ENCODE measurements around the gene TADA2B. TPM values are rescaled to one million over a fixed set of nuclear protein-coding genes. Genes with fewer than 3 reads are reported as not detected.

The TADA2B gene
- polyA plus RNA-seq, 3 donors = 20.7 to 21.6 (median 21.1) TPM

DNA sequence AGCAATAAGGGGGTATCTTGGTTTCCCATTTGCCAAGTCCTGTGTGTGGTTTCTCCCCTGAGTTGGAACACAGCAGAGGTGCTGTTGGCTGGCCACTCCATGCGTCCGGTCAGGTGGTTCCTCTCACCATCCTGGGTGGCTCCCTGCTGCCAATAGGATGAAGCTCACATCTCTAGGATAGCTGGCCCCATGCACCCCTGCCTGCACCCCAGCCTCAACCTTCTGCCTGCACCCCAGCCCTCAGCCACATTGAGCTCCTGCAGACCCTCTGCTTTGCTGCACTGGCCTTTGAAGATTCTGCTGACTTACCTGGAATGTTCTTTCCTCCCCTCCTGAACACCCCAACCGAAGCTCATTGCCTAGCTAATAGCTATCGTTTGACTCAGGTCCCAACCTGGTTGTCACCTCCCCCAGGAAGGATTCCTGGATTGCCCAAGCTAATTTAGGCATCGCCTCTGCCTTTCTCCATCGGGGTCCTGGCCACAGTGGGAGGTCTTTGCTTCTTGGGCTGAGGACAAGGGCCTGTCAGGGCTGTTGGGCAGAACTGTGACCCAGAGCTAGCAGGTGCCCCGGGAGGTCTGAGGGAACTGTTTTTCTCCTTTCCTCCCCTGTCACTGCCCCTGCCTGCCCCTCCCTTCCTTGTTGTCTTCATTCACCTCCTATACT is 61.3 kb downstream of the TADA2B start:
- DNase-seq = no peak

DNA sequence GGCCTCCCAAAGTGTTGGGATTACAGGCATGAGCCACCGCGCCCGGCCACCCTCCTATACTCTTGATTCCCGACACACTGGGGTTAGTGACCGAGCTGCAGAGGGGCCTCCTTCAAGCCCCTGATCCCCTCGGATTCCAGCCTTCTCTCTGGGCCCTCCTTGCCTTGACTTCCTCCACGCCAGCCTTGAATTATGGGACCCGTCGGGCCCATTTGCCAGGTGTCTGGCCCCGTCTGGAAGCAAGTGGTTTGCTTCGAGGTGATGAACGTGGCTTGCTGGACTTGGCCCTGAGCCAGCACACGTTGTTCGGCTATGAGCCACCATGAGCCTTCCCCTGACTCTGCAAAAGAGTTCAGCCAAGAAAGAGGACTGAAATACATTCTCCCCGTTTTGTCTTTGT is 62.1 kb downstream of the TADA2B start:
- no peak for DNase-seq

DNA sequence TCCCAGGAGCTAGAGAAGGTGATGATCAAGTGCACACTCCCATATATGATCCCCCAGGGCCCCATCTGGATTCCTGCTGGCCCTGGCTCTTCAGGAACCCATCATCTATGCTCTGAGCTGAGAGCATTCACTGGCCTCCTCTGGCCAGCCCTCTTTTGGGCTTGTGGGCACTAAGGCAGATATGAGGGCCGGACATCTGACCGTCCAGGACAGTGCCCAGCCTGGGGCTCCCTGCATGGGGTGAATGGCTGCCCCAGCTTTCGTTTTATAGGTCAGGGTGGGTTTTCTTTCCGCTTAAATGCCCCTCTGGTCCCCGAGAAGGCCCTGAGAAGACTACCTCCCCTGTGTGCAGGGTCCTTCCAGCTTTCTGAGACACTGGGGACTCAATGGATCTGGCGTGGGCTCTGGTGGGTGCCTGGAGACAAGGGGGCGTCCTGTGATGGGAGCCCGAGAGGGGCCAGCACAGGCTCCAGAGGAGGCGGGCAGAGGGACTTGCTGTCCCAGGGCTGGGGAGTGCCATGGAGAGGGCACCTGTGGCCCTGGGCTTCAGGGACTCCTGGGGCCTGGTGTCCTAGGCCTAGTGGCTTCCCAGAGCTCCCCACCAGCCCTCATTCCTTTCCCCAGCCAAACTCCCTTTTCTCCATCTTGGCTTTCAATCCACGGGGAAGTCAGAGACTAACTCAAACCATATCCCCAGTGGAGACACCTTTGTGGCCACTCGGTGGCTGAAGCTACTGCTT is 64.2 kb downstream of the TADA2B start:
- no peak for DNase-seq

Other genes with a start within 250 kb of the TADA2B start
- gene TBC1D14, start 133.5 kb upstream of the TADA2B start, polyA plus RNA-seq (ENCODE audit: insufficient read length in 3 of 3) = 10 to 100 TPM; 61.3 to 68.0 (median 67.4) TPM
- gene GRPEL1, start 24.7 kb downstream of the TADA2B start, polyA plus RNA-seq (ENCODE audit: insufficient read length in 3 of 3) = 10 to 100 TPM; 34.5 to 39.8 (median 37.2) TPM
- gene SORCS2, start 149.2 kb downstream of the TADA2B start, polyA plus RNA-seq (ENCODE audit: insufficient read length in 3 of 3) = 10 to 100 TPM in 2 of 3 donors, 1 to 10 TPM in 1; 5.2 to 11.7 (median 11.1) TPM

Measured in renal pelvis (tissue), 4 donors.